HT-29 (cell line): Measurements from ENCODE around the gene POMP. TPM values are rescaled to one million over a fixed set of nuclear protein-coding genes. Genes with fewer than 3 reads are reported as not detected.
"Not testable (repeated sequence)": the region's sequence is repeated elsewhere in the genome, so short reads cannot be mapped to it uniquely, and the experiment has no call there.

Experiments used
- DNase-seq: peaks from one replicate; pipeline ENCODE4 v3.0.0-alpha.2; 2015; ENCODE audit warnings: low spot score
- total RNA-seq: library from RNA; depleted of rRNA; stranded (reverse); fragments of >200 nt; shearing (Covaris generic); gene quantifications from 2 replicates; pipeline ENCODE4 v1.2.3, GENCODE V29; 2014

Gene POMP
- total RNA-seq, 1 experiment from 2014 or later = 119 TPM

DNA sequence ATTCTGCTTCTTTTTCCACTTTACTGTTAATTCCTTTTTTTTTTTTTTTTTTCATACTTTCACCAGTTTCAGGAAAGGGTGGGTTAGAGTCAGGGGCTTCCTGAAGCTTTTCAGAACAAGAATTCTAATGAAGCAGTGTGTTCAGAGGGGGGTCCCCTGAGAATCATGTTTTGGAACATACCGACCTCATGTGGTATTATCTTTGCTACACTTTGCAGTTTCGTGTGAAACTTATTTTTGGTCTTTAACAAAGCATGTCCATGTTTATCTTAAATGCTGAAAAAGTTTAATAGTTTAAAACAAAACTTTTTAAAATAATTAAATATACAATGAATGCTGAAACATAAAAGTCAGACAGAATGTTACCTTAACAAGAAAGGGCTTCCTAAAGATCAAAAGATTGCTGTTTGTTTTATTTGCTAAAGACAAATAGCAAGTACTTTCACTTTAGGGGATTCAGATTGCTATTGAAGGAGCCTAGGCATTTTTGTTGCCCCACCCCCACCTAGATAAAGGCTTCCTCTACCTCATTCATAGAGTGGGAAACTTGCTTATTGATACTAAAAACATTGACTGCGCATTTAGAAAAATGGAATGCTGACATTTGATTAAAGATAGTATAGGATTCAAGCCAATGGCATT is 21.1 kb upstream of the POMP start:
- no peak for DNase-seq

DNA sequence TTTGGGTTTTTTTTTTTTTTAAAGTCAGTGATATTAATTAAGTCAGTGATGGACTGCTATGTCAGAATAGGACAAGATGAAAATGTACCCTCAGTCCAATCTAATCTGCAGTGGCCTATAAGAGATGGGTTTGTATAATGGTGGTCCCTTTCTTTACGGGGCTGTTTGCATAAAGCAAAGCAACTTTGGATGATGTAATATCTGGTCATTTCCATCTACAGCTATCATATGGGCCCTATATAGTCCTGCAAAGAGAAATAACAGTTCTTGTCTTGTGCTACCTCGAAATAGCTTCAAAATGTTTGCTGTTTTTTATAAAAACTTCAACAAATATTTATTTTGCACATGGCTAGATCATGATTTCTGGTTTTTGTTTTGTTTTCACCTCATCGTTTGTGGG is 20.2 kb upstream of the POMP start:
- DNase-seq = no peak

GRCh38 chr13:28640861-28641599 is 17.9 kb upstream of the POMP start:
- DNase-seq = no peak

DNA sequence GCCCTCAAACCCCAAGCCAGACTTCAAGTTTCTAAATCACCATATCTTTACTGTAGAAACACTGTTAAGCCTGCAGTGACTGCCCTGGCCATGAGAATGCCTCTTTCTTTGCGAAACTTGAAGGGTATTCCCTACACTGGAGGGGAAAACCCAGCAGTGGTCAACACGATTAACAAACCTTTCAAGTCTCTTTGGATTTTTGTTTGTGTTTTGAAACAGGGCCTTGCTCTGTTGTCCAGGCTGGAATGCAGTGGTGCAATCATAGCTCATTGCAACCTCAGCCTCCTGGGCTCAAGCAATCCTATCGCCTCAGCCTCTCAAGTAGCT is 17.4 kb upstream of the POMP start:
- no peak for DNase-seq

DNA sequence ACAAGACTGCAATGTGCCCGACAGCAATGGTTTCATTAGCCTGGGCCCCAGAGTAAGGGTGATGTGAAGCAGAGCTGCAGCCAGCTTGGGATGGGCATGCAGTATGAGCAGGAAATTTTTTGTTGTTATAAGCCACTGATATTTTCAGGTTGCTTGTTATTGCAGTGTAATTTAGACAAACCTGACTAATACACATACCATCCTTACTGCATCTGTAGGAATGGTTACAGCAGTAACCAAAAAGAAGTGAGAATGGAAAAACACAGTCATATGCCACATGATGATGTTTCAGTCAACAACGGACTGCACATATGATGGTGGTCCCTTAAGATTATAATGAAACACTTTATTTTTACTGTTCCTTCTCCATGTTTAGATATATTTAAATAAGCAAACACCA is 8.6 kb upstream of the POMP start:
- no peak for DNase-seq

GRCh38 chr13:28651810-28652401 is 7.0 kb upstream of the POMP start:
- no peak for DNase-seq

DNA sequence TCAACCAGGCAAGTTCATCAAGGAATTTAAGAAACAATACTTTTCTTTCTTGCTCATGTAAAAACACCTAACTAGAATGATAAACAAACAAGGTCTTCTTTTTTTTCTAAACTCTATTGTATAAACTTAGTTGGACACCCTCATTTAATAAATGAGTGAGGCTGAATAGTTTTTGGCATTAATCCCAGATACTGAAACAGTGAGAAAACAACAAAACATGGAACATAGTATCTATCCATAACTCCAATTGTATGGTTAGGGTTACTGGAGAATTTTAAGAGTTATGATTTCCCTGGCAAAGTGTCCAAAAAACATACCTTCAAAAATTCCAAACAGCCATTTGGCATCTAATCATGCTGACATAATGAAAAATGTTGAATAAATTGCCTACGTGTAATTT is 5.8 kb upstream of the POMP start:
- no peak for DNase-seq

- no peak for DNase-seq
Observed at GRCh38 chr13:28654276-28654675, 4.7 kb upstream of the POMP start.

DNA sequence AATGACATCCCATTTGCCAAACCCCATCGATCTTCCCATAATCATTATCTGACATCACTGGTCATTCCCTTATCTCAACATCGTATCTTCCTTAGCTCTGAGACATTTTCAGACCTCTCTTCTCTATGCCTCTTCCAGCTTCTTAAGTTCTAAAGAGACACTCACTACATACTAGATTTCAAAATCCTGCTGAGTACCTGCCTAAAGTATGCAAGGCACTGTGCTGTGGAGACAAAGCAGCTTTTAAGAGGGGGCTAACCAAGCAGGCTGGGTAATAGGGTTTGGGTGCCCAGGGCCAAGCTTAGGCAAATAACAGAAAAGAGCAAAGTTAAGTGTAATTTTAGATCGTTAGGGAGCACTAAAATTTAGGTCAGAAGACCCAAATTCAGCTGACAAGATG is 3.4 kb upstream of the POMP start:
- DNase-seq = no peak

GRCh38 chr13:28657784-28658538 is 969 bp upstream of the POMP start:
- DNase-seq = peak; percentile 70

DNA sequence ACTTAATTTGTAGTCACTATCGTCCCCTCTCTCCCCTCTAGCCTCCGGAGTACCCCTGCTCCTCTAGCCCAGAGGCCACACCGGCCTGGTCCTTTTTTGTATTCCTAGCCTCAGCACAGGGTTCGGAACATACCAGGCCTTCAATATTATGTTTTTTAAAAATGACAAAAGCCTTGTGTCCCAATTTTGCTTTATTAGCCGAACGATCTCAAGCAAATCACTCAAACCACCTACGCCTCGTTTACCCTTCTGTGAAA is 463 bp upstream of the POMP start:
- DNase-seq = no peak

DNA sequence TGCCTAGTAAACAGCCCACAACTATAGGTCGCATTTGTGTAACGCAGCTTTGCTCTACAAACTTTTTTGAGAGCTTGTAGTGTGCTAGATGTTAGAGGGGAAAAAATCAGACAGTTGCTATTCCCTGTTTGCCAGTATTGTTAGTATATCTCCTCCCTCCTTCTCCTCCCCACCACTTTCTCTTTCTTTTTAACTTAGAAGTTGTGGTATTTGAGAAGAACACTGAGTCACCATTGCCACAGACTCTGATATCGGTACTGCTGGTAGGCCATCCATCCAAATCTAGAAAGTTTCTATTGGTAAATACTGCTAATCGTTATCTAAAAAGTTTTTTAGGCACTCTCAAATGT is 666 bp downstream of the POMP start:
- DNase-seq = no peak

- no peak for DNase-seq
Observed at GRCh38 chr13:28666897-28667488, 8.1 kb downstream of the POMP start.

DNA sequence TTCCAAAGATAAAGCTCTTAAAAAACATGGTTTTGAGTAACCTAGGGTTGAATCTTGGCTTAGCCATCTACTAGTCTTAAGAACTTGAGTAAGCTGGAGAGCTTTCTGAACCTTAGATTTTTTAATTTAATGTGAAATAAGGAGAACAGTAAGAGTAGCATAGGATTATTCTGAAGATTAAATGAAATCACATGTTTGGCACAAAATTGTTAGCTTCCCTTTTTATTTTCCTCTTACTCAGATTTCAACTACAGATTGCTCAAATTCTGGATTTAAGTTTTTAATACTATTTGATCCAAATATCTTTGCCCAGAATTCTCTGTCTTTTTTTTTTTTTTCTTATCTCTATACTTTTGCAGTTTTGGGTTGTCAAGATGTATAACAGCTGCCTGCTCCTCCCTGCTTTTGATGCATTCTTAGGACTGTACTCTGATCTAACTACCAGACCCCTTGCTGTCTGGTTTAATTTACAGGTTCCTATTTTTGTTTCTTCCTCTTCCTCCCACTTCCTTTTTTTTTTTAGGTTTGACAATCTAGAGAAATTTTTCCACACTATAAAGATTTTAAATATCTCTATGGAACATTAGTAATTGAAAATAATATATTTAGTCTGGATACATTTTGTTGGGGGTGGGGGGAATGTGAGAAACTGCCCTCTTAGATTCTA is 12.3 kb downstream of the POMP start:
- no peak for DNase-seq

DNA sequence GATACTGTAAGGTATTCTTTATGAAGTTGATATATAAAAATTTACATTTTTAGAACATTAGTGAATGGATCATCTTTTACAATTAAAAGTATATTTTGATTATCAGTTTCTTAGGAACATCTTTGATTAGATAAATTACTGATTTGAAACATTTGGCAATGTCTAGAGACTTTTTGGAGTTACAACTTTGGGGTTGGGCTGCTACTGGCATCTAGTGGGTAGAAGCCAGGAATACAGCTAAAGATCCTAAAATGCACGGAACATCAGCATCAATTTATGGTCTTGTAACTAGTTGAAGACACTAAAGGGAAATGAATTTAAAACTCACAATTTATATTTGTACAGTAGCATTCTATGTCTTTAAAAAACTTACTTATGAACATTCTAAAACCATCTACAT is 19.9 kb downstream of the POMP start:
- DNase-seq = no peak

- peak; percentile 64 for DNase-seq
Observed at GRCh38 chr13:28679628-28680027, 20.7 kb downstream of the POMP start.

DNA sequence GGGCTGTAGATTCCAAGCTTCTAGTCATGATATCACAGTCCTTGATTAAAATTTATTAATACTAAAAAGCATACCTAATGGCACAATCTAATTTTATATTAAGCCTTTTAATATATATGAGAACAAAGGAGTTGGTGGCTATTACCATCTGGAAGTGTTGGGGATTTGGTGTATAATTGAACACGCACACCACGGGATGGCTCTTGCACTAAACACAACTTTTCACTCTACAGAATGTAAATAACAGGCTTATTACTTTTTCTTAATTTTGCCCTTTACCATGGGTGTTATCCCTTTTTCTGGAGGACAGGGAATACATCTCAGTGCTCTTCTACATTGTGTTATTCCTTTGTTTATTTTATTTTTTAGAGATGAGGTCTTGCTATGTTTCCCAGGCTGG is 21.6 kb downstream of the POMP start:
- no peak for DNase-seq

GRCh38 chr13:28683169-28683568 is 24.2 kb downstream of the POMP start:
- not testable (repeated sequence) for DNase-seq

GRCh38 chr13:28684257-28684656 is 25.3 kb downstream of the POMP start:
- peak; percentile 72 for DNase-seq

DNA sequence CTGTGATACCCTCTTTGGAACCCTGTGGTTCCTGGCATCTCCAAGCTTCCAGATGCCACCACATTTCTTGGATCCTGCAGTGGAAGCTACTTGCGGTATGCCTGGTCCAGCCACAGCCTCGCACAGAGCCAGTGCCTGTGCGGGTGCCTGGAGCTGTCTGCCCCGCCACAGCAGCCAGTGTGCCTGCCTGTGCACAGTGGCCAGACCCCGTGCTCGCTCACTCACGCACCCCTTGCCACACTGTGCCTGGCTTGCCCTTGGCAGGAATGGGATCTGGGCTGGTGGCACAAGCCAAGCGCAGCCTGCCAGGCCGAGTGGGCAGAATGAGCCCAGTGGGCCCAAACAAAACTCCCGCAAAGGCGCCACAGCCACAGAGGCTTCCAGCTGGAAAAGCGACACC is 26.2 kb downstream of the POMP start:
- no peak for DNase-seq

GRCh38 chr13:28685892-28686291 is 27.0 kb downstream of the POMP start:
- no peak for DNase-seq
